Endothelial cell of umbilical vein (primary cell): ENCODE measurements around the gene GRIK3. TPM values are rescaled to one million over a fixed set of nuclear protein-coding genes. Genes with fewer than 3 reads are reported as not detected.

Experiments used
- BruUV-seq: library from RNA; stranded (reverse); fragments of 400-500 nt; replicated peaks from 2 replicates; lab custom pipeline; 2021; lab: Mats Ljungman, UMichigan
- CTCF ChIA-PET: fragments of 300-600, 350-600 bp; sonication (Branson Sonifier 250); formaldehyde crosslinking; loops from one replicate; lab custom pipeline; 2021; ENCODE audit warnings: antibody characterized with exemption, inconsistent platforms; lab: Charles Lee
- POLR2A ChIA-PET: fragments of 300-600, 350-600 bp; sonication (Branson Sonifier 250); formaldehyde crosslinking; loops from one replicate; lab custom pipeline; 2021; ENCODE audit warnings: antibody characterized with exemption, inconsistent platforms; lab: Charles Lee
- DNase-seq: peaks from one replicate; pipeline ENCODE4 v3.0.0-alpha.2; 2011; ENCODE audit warnings: low read depth, low spot score
- FAIRE-seq: peaks from 2 replicates; lab custom pipeline; 2011; peaks lifted over from hg19 to GRCh38; lab: Jason Lieb, UNC
- H2AFZ ChIP-seq: 2 replicates; pipeline ENCODE4 v1.6.0; 2012; ENCODE audit warnings: low read depth, low read length, control low read depth, inconsistent platforms
- H3K27ac ChIP-seq: 2 replicates; pipeline ENCODE4 v1.5.1; 2011; ENCODE audit warnings: low read depth, mild to moderate bottlenecking, control low read depth, low read length, moderate library complexity; ENCODE audit not compliant: insufficient read depth
- H3K27me3 ChIP-seq, 2 experiments: 2 replicates each; pipeline versions ENCODE4 v1.6.0 to v1.6.1; 2011; ENCODE audit warnings: low read length in 2 of 2, mixed read lengths in 1 of 2; ENCODE audit not compliant: control insufficient read depth in 2 of 2, insufficient read depth in 2 of 2
- H3K36me3 ChIP-seq, 2 experiments: 2 replicates in 1 of 2; 3 replicates in 1 of 2; pipeline ENCODE4 v1.5.1; 2011; ENCODE audit warnings: low read length in 2 of 2, mild to moderate bottlenecking in 1 of 2, moderate library complexity in 1 of 2; ENCODE audit not compliant: control insufficient read depth in 2 of 2, insufficient read depth in 2 of 2; ENCODE audit errors: extremely low read depth in 1 of 2
- H3K4me1 ChIP-seq: 3 replicates; pipeline ENCODE4 v1.5.1; 2011; ENCODE audit warnings: mild to moderate bottlenecking, low read length; ENCODE audit not compliant: control insufficient read depth, insufficient read depth; ENCODE audit errors: extremely low read depth
- H3K4me2 ChIP-seq: 2 replicates; pipeline ENCODE4 v1.6.1; 2011; ENCODE audit warnings: low read length, control low read depth, mixed read lengths; ENCODE audit not compliant: insufficient read depth
- H3K4me3 ChIP-seq, 3 experiments: fragments of 200-600 bp in 1 of 3; sonication (generic), shearing (Covaris generic) in 1 of 3; replicated peaks in 1 of 3; 2 replicates each; pipeline ENCODE4 v1.5.1; 2011 to 2016; ENCODE audit warnings: control low read depth in 3 of 3, low read length in 3 of 3, mild to moderate bottlenecking in 2 of 3, inconsistent platforms in 1 of 3, low read depth in 1 of 3, moderate library complexity in 1 of 3; ENCODE audit not compliant: insufficient read depth in 1 of 3
- H3K79me2 ChIP-seq: 2 replicates; pipeline ENCODE4 v1.6.0; 2012; ENCODE audit warnings: low read length, inconsistent platforms; ENCODE audit not compliant: control insufficient read depth, insufficient read depth
- H3K9ac ChIP-seq: replicated peaks from 2 replicates; pipeline ENCODE3; 2011; ENCODE audit warnings: low read length, control low read depth; ENCODE audit not compliant: insufficient read depth; ENCODE audit errors: extremely low read depth
- H3K9me1 ChIP-seq: replicated peaks from 3 replicates; pipeline ENCODE4 v1.6.0; 2011; ENCODE audit warnings: mild to moderate bottlenecking, low read length; ENCODE audit not compliant: control insufficient read depth, insufficient read depth; ENCODE audit errors: extremely low read depth
- H3K9me3 ChIP-seq: replicated peaks from 2 replicates; pipeline ENCODE4 v1.5.1; 2012; ENCODE audit warnings: low read length, inconsistent platforms; ENCODE audit not compliant: control insufficient read depth, insufficient read depth
- H4K20me1 ChIP-seq: replicated peaks from 2 replicates; pipeline ENCODE3; 2011; ENCODE audit warnings: mild to moderate bottlenecking, low read length; ENCODE audit not compliant: control insufficient read depth, insufficient read depth; ENCODE audit errors: extremely low read depth
- CTCF ChIP-seq, 2 donors: IDR thresholded peaks; 1 replicate in 1 of 2; 2 replicates in 1 of 2; pipeline ENCODE4 v1.5.1; 2011; ENCODE audit warnings: low read length in 2 of 2, mild to moderate bottlenecking in 2 of 2, moderate library complexity in 2 of 2, control low read depth in 1 of 2, inconsistent platforms in 1 of 2, low read depth in 1 of 2; ENCODE audit not compliant: insufficient read depth in 1 of 2; ENCODE audit errors: extremely low read depth in 1 of 2
- EZH2 ChIP-seq: IDR thresholded peaks from 2 replicates; pipeline ENCODE4 v1.6.1; 2012; ENCODE audit warnings: borderline replicate concordance, low read depth, mild to moderate bottlenecking, moderate library complexity, low read length, inconsistent platforms; ENCODE audit not compliant: severe bottlenecking
- FOS ChIP-seq: IDR thresholded peaks from 2 replicates; pipeline ENCODE4 v1.6.1; 2011; ENCODE audit warnings: mild to moderate bottlenecking, low read length, moderate library complexity, borderline replicate concordance; ENCODE audit not compliant: insufficient read depth
- GATA2 ChIP-seq: IDR thresholded peaks from 2 replicates; pipeline ENCODE4 v1.7.0; 2011; ENCODE audit warnings: low read depth, mild to moderate bottlenecking, moderate library complexity, mixed read lengths, low read length; ENCODE audit not compliant: insufficient read length, insufficient read depth
- JUN ChIP-seq: IDR thresholded peaks from 2 replicates; pipeline ENCODE4 v1.6.1; 2011; ENCODE audit warnings: borderline replicate concordance, low read depth; ENCODE audit not compliant: insufficient read length, insufficient read depth
- MAX ChIP-seq: IDR thresholded peaks from 2 replicates; pipeline ENCODE4 v1.6.1; 2011; ENCODE audit not compliant: insufficient read depth, insufficient read length
- MYC ChIP-seq: IDR thresholded peaks from one replicate; pipeline ENCODE4 v1.6.1; 2011; ENCODE audit warnings: mild to moderate bottlenecking, low read depth, low read length
- POLR2A ChIP-seq: IDR thresholded peaks from 2 replicates; pipeline ENCODE4 v1.6.1; 2012; ENCODE audit warnings: low read depth, mild to moderate bottlenecking, control low read depth, low read length
- POLR2AphosphoS5 ChIP-seq: IDR thresholded peaks from 2 replicates; pipeline ENCODE4 v1.6.1; 2012; ENCODE audit warnings: low read depth, mild to moderate bottlenecking, control low read depth, low read length, moderate library complexity; ENCODE audit not compliant: insufficient read depth
- dilution Hi-C: fragments of 300-500 bp; cut with MboI; formaldehyde crosslinking; loops from one replicate; pipeline ENCODE4 v1.15.0; 2019; ENCODE audit warnings: low sequenced_read_pairs; ENCODE audit not compliant: extremely low pct_ligation_motif_present
- intact Hi-C: fragments of 100-400 bp; cut with micrococcal nuclease; formaldehyde crosslinking; loops from one replicate; pipeline ENCODE4 v1.10.0; 2022
- polyA plus RNA-seq, 4 experiments: library from polyadenylated mRNA; depleted of rRNA in 3 of 4; stranded (reverse) in 3 of 4; unstranded in 1 of 4; fragments of >200 nt; gene quantifications; 2 replicates each; pipeline versions ENCODE4 v1.2.1 to v1.2.3, GENCODE V29; 2011 to 2012; ENCODE audit warnings: missing spikeins in 1 of 4
- total RNA-seq: library from RNA; stranded (reverse); gene quantifications from 2 replicates; pipeline ENCODE4 v1.2.3, GENCODE V29; 2021

Gene GRIK3
- total and polyA plus RNA-seq, 2 donors (not counting 3 experiments of a cell fraction or from before 2014, with no cell fraction given), result not detected

GRCh38 chr1:36865602-36865900 lies 168.8 kb downstream of the GRIK3 start:
- Histone ChIP-seq H3K27ac (no peak overlapping the region), H3K9me1 (no peaks in the 10 kb centered on the region), H3K4me3 (no peak overlapping the region), H3K27me3 (no peaks in the 10 kb centered on the region), H3K79me2 (no peaks in the 10 kb centered on the region), H3K9me3 (no peaks in the 10 kb centered on the region), H4K20me1 (no peaks in the 10 kb centered on the region), H3K9ac (no peak overlapping the region), H3K36me3 (no peaks in the 10 kb centered on the region), H3K4me1 (no peaks in the 10 kb centered on the region), H2AFZ (no peak overlapping the region), H3K4me2 (no peak overlapping the region)
- ChIA-PET CTCF (no interaction called here), POLR2A (no interaction called here)
- TF ChIP-seq FOS (no peak), MYC (no peak), MAX (no peak), JUN (no peak), POLR2AphosphoS5 (no peak), POLR2A (no peak), EZH2 (no peak), GATA2 (no peak), CTCF (IDR thresholded peaks at IDR 0.05; ENCODE audit: extremely low read depth in 1 of 2, insufficient read depth in 1 of 2, low read depth in 1 of 2, low read length in 2 of 2) (no peak)
- DNase-seq (no peak), FAIRE-seq (no peak)
- intact Hi-C loops (loop anchor here (10.0 kb wide), 1 partner anchor 161 kb away; no protein-coding TSS in a partner anchor), dilution Hi-C loops (no loop called here)
- BruUV-seq, result no TSS peak
